ENCODE data around the gene DENND2C.
A peak's percentile ranks its signal among the peaks of the same experiment; 100 is the strongest.

Gene DENND2C

GRCh38 chr1:114669562-114670082 lies at the start of gene DENND2C:
Gene DENND2C, minus strand, starts transcription at chr1:114670049. Its CDS starts 44,065 bp downstream, at chr1:114625984.
- no peak for DNase-seq (ENCODE audit: low read depth in 2 of 2)

- DNase-seq (ENCODE audit: low read depth in 2 of 2), result no peak
These were observed 49.6 kb upstream of the DENND2C start for GRCh38 chr1:114719424-114719787.

DNA sequence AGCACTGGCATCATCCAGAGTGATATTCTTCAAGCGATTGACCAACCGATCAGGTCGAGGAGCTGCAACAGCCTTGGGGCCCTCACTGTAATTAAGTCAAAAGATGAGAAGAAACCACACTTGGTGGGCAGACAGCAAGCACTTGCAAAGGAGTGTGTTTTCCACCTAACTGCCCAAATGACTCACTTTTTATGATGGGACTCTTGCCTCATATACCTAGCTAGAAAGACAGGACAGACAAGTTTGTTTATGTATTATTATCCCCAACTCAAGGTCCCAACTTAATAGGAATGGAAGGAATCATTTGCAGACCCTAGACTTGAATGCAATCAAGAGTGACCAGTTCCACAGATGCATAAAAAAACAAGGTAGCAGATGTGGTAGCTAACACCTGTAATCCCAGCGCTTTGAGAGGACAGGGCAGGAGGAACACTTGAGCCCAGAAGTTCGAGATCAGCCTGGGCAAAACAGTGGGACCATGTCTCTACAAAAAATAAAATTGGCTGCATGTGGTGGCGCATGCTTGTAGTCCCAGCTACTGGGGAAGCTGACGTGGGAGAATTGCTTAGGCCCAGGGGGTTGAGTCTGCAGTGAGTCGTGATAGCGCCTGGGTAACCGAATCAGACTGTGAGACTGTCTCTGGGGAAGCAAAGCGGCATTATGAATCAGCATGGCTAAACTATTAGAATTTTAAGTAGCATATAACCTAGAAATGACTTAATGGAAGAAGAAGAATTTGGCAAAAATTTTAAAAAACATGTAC lies 49.0 kb upstream of the DENND2C start:
- DNase-seq (ENCODE audit: low read depth in 2 of 2), result no peak

GRCh38 chr1:114716304-114717170 lies 46.7 kb upstream of the DENND2C start, which contains the start of gene NRAS:
Gene NRAS, minus strand, starts transcription at chr1:114716771. Its CDS starts 611 bp downstream, at chr1:114716160.
- peak; percentile 81 to 94 for DNase-seq (ENCODE audit: low read depth in 2 of 2)

DNA sequence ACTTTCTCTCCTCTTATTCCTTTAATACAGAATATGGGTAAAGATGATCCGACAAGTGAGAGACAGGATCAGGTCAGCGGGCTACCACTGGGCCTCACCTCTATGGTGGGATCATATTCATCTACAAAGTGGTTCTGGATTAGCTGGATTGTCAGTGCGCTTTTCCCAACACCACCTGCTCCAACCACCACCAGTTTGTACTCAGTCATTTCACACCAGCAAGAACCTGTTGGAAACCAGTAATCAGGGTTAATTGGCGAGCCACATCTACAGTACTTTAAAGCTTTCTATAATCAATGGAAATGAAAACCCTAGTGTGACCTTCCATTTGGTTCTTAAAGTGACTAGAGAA lies 46.1 kb upstream of the DENND2C start:
- DNase-seq (ENCODE audit: low read depth in 2 of 2), result no peak

DNA sequence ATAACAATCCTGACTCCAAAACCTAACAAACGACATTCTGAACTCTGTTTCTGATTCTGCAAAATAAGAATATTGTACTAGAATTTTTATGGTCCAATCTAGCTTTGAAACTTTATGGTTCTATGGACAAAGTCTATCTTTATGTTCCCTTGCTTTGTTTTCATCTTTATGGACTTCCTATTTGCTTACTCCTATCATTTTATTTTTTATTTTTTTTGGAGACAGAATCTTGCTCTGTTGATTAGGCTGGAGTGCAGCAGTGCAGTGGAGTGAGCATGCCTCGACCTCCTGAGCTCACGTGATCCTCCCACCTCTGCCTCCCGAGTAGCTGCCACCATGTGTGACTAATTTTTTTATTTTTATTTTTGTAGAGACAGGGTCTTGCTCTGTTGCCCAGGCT lies 43.1 kb upstream of the DENND2C start:
- no peak for DNase-seq (ENCODE audit: low read depth in 2 of 2)

DNA sequence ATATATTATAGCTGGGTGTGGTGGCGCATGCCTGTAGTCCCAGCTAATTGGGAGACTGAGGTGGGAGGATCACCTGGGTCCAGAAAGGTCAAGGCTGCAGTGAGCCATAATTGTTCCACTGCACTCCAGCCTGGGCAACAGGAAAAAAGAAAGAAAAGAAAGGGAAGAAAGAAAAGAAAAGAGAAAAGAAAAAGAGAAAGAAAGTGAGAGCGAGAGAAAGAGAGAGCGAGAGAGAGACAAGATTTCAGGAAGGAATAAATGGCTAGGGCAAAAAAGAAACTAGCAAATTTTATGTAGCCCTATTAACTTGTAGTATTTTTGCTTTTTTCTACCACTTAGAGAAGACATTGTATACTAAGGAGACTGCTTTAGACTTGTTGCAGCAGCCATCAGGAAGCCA lies 40.5 kb upstream of the DENND2C start:
- no peak for DNase-seq (ENCODE audit: low read depth in 2 of 2)

GRCh38 chr1:114707604-114708003 lies 37.8 kb upstream of the DENND2C start:
- DNase-seq (ENCODE audit: low read depth in 2 of 2), result no peak

GRCh38 chr1:114703242-114703641 lies 33.4 kb upstream of the DENND2C start:
- DNase-seq (ENCODE audit: low read depth in 2 of 2), result no peak

GRCh38 chr1:114702737-114703136 lies 32.9 kb upstream of the DENND2C start:
- DNase-seq (ENCODE audit: low read depth in 2 of 2), result no peak

GRCh38 chr1:114701931-114702330 lies 32.1 kb upstream of the DENND2C start:
- DNase-seq (ENCODE audit: low read depth in 2 of 2), result no peak

DNA sequence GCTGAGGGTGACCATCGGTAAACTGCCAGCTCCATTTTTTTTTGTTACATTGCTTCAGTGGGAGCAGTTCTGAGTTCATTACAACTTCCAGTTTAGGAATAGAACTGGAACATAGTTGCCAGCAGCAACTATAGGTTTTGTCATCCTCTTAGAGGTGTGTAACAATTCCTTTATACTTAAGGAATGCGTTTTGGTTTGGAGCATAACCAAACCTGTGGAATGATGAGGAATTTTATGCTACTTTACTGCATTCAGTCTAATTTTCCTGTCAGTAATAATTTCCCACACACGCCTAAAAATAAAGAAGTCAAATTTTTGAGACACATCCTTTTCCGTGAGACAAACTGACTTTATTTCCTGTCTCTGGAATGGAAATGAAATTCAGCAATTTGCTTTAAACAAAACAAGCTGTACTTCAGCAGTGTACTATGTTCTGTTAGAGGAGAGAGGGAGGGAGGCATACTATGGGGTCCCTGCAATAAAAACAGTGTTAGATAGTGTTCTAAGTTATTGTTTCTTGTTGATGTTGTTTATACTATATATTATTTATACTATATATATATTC lies 30.3 kb upstream of the DENND2C start:
- no peak for DNase-seq (ENCODE audit: low read depth in 2 of 2)

DNA sequence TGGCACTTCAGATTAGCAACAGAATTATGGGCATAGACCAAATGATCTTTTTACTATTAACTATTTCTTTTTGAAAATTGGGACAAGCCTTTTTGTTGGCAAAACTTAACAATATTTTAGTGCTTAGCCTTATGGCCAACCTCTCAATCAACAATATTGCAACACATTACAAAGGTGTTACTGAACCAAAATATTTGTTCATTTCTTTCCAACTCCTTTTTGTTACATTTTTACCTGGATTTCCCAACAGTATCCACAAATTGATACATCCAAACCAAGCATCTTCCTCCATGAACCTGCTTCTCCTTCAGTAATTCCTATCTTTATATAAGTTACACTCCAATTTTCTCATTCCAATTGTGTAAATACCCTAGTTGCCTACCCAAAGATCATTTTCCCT lies 27.0 kb upstream of the DENND2C start:
- DNase-seq (ENCODE audit: low read depth in 2 of 2), result no peak

DNA sequence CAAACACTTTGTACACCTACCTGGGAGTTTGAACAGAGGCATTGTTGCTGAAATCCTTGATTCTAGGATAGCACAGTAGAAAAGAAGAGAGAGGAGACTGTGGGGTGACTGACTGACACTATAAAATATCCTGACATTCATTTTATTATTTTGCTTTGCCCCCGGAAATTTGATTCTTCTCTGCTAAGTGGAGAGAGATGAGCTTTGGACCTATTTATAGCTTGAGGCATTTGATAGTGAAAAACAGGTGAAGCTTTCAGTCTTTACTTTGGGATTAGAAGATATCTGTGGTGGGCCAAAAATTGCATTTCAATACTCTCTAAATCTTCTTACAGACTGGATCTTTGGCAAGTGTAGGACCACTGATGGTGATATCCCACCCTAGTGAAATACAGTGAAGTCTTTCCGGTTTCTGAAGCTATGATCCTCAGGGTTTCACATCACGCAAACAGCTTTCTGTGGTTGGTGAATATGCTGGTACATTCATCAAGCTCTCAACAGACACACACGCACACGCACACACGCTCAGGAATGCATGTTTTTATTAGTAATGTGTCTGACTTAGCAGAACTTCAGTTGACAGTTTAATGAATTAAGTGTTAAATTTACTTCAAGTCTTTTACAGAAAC lies 25.7 kb upstream of the DENND2C start, which contains the start of gene AMPD1:
AMPD1 (minus strand) TSS at position 117 of the 629 bp plus-strand sequence; CDS start at position 42, 75 bp downstream.
- no peak for DNase-seq (ENCODE audit: low read depth in 2 of 2)

GRCh38 chr1:114694540-114695310 lies 24.9 kb upstream of the DENND2C start:
- DNase-seq (ENCODE audit: low read depth in 2 of 2), result no peak

DNA sequence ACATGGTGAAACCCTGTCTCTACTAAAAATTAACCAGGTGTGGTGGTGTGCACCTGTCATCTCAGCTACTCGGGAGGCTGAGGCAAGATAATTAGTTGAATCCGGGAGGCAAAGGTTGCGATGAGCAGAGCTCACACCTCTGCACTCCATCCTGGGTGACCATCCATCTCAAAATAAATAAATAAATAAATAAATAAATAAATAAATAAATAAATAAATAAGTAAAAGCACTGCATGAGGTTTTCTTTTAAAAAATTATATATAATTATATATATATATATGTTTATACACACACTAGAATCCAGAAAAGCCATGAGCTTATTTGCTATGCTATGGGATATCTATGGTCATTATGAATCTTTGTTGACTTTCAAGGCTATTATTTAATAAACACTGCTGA lies 23.1 kb upstream of the DENND2C start:
- DNase-seq (ENCODE audit: low read depth in 2 of 2), result no peak

- no peak for DNase-seq (ENCODE audit: low read depth in 2 of 2)
These were observed 21.2 kb upstream of the DENND2C start for GRCh38 chr1:114691061-114691460.

DNA sequence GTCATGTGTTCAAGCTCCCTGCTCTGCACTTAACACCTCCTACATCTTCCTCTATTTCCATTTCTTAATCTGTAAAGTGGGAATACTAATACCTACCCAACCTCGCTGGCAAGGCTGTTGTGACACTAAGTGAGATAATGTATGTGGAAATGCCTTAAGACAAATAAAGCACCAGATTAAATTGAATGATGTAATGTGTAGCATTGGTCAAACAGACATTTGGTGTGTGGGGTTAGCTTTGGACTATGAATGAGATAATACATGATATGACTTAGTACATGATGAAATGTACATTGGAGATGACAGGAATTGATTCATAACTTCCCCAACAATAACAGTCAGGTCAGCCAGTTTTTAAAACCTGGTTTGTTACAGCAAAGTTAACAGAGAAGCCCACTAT lies 20.3 kb upstream of the DENND2C start:
- no peak for DNase-seq (ENCODE audit: low read depth in 2 of 2)

- no peak for DNase-seq (ENCODE audit: low read depth in 2 of 2)
These were observed 18.7 kb upstream of the DENND2C start for GRCh38 chr1:114688526-114688925.

GRCh38 chr1:114685851-114686250 lies 16.0 kb upstream of the DENND2C start:
- DNase-seq (ENCODE audit: low read depth in 2 of 2), result no peak

DNA sequence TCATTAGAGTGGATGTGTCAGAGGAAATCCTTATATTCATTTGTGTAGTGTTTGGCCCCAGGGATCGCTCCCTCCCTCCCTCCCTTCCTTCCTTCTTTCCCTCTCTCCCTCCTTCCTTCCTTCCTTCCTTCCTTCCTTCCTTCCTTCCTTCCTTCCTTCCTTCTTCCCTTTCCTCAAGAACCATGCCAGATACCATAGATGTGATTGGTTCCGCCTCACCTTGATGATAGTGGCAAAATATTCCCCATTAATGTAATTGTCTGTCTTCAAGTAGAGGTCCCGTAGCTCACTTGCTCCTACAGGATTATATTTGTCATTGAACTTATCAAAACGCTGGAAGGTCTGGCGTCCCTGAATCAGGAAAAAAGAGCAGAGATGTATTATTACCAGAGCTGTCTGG lies 7.8 kb upstream of the DENND2C start:
- DNase-seq (ENCODE audit: low read depth in 2 of 2), result no peak
